Erythroblast (primary cell): ENCODE results near the gene RETREG1.

Experiments used
- GATA1 ChIP-seq: IDR thresholded peaks from 2 replicates; pipeline ENCODE4 v1.6.1; 2011; ENCODE audit warnings: low read depth, mild to moderate bottlenecking, control low read depth, low read length, moderate library complexity
- POLR2A ChIP-seq: IDR thresholded peaks from 2 replicates; pipeline ENCODE4 v1.6.1; 2011; ENCODE audit warnings: mild to moderate bottlenecking, low read length

GRCh38 chr5:16550316-16550952 lies 66.4 kb downstream of the RETREG1 start:
- TF ChIP-seq POLR2A (no peak), GATA1 (no peak)
